Activated CD8-positive, alpha-beta memory T cell treated with anti-CD3 and anti-CD28 coated beads, Interleukin-2, amount 50 U/mL, for 24 hours (primary cell): Measurements from ENCODE around the gene ZNF541.
"Not testable (repeated sequence)": the region's sequence is repeated elsewhere in the genome, so short reads cannot be mapped to it uniquely, and the experiment has no call there.

ENCODE experiments used
- DNase-seq: peaks from one replicate; pipeline ENCODE4 v3.0.0-alpha.2; 2020; ENCODE audit errors: extremely low read depth

Gene ZNF541

GRCh38 chr19:47600246-47601179 is 27.6 kb upstream of the ZNF541 start:
- DNase-seq: peak; percentile 99

DNA sequence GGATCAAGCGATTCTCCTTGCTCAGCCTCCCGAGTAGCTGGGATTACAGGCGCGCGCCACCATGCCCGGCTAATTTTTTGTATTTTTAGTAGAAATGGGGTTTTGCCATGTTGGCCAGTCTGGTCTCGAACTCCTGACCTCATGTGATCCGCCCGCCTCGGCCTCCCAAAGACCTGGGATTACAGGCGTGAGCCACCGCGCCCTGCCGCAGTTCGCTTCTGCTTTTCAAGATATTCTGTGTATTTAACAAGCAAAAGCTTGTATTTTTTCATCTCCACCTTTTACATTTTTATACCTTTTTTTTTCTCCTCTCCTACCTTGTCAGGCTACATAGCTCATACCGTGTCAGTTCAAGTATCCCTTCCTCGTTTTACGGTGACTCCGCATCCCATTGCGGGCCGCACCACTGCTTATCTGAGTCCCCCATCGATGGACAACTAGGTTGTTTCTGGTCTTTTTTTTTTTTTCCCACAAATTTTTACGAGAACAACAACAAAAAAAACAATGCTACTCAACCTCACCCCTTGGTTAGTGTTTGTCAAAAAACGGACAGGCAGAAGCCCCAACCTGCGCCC is 26.8 kb upstream of the ZNF541 start:
- DNase-seq: not testable (repeated sequence)

GRCh38 chr19:47598407-47599349 is 25.7 kb upstream of the ZNF541 start:
- no peak for DNase-seq

- no peak for DNase-seq
Measured at GRCh38 chr19:47595944-47596343, 23.0 kb upstream of the ZNF541 start.

- no peak for DNase-seq
Measured at GRCh38 chr19:47593860-47594259, 20.9 kb upstream of the ZNF541 start.

DNA sequence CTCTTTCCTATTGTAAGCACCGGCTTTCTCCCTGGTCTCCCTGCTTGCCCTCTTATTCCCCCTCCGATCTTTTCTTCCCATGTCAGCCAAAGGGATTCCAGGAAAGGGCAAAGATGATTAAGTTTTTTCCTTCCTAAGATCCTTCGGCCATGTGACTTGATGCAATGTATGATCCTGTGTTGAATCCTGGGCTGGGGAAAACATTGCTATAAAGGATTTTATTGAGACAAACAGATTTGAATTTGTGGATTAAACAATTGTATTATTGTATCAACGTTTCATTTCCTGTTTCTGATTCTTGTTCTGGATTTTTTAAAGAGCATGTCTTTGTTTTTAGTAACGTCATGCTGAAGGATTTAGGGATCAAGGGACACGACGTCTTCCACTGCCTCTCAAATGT is 16.9 kb upstream of the ZNF541 start:
- no peak for DNase-seq

DNA sequence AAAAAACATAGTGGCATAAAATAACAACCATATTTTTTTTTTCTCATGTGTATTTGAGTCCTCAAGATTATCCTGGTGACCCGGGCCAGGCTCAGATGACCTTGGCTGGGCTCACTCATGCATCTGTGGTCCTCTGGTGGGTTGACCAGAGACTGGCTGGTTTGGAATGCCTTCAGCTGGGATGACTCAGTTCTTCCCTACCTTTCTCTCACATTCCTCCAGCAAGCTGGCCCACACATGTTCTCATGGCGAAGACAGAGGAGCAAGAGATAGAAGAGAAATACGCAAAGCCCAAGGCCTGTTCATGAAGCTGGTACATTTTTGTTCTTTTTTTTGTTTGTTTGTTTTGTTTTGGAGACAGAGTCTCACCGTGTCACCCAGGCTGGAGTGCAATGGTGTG is 14.3 kb upstream of the ZNF541 start:
- DNase-seq: no peak

- not testable (repeated sequence) for DNase-seq
Measured at GRCh38 chr19:47583161-47583560, 10.2 kb upstream of the ZNF541 start.

DNA sequence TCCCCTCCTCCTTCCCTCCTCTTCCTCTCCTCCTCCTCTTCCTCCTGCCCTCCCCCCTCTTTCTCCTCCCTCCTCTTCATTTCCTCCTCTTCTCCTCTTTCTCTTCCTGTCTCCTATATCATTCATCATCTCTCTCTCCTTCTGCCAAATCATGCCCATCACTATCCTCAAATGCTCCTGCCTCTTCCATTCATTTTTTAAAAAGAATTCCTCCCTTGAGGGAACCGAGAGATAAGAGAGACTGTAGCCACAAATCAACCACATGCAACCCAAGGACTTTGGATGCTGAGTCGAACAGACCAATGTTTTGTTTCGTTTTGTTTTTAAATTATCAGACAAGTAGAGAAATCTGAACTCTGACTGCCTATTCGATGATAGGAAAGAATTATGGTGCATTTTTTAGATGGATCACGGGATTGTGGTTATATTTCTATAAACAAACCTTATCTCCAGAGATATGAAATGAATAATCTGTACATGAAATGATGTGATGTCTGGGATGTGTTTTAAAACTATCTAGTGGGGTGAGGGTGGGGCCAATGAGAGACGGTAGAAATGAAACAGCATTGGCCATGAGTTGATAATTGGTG is 9.5 kb upstream of the ZNF541 start:
- no peak for DNase-seq

GRCh38 chr19:47581605-47582319 is 8.8 kb upstream of the ZNF541 start:
- no peak for DNase-seq

- no peak for DNase-seq
Measured at GRCh38 chr19:47580397-47580796, 7.4 kb upstream of the ZNF541 start.

DNA sequence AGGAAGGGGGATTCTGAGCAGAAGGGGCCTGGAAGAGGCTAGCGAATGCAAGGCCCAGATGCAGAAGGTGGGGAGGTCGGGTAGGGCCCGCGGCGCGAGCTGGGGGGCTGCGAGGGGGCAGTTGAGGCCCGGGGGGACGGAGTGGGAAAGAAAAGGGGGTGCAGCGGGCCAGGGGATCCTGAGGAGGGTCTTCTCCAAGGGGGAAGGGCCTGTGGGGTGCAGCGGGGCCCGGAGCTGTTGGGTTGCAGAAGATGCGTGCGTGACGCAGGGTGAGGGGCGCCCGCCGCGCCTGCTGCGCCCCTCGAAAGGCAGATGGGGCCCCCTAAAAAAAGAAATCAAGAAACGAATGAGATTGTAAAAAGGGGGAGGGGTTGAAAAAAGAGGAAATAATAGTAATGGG is 313 bp downstream of the ZNF541 start:
- DNase-seq: no peak

DNA sequence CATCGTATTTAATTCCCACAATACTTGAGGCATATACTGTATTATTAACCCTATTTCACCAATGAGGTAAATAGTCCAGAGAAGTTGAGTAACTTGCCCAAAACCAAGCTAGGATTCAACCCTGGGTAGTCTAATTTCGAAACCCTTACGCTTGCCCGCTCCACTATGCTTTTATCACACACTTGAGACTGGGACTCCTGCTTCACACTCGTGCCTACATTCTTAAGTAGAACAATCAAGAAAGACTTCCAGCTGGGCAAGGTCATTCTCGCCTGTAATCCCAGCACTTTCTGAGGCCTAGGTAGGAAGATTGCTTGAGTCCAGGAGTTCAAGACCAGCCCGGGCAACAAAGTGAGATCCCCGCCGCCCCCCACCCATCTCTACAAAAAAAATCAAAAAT is 3.6 kb downstream of the ZNF541 start:
- DNase-seq: no peak

DNA sequence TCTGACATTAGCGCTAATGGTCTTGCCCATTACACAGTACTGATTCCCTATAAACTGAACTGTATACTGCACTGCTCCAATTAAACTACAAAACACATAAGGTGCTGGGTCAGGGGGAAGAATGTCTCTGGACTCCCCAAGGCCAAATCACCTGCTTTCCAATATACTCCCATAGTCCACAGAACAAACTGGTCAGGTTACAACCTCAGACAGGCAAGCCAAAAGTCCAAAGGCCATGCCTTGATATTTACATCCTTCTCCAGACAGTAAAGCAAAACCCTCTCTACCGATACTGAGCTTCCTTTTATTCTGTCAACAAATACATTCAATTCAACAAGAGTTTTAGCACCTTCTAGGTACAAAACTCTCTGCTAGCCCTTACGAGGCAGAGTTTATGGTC is 8.9 kb downstream of the ZNF541 start:
- DNase-seq: no peak

- DNase-seq: no peak
Measured at GRCh38 chr19:47561440-47562057, 11.4 kb downstream of the ZNF541 start.

DNA sequence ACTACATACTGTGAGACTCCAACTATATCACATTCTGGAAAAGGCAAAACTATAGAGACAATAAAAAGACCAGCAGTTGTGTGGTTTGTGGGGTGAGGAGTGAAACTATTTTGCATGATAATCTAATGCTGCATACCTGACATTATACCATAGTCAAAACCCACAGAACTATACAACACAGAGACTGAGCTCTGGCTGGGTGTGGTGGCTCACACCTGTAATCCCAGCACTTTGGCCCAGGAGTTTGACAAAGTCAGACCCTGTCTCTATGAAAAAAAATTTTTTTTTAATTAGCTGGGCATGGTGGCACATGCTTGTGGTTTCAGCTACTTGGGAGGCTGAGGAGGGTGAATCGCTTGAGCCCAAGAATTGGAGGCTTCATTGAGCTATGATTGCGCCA is 11.9 kb downstream of the ZNF541 start:
- DNase-seq: no peak

DNA sequence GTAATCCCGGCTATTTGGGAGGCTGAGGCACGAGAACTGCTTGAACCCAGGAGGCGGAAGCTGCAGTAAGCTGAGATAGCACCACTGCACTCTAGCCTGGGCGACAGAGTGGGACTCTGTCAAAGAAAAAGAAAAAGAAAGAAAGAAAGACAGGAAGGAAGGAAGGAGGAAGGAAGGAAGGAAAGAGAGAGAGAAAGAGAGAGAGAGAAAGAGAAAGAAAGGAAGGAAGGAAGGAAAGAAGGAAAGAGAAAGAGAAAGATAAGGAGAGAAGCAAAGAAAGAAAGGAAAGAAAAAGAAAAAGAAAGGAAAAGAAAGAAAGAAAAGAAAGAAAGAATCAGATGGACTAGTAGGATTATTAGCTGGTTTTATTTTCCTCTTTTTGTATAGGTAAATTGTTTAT is 22.8 kb downstream of the ZNF541 start:
- DNase-seq: no peak

DNA sequence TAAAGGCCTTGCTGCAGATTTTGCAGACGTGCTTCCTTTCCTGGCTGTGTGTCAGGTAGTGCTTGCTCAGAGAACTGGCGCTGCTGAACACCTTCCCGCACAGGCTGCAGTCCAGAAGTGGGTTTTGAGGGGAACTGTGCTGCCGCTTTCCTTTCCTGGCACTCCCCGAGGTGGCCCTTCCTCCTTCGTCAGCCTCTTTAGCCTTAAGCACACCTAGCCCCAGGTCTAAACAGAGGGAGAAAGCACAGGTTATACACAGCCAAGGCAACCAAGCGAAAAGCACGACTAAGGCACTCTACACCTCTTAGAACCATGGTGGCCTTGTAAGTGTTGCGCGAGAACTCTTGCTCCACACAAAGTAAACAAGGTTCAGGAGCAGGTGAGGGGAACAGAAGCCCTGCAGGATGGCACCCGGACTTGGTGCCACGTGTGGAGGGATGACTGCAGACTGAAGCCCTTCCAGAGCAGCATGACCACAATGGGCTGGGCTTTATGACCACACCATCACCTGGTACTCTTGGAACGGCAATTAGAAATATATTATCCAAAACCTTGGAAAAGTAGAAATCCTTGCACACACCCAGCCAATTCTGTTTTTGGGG is 23.6 kb downstream of the ZNF541 start:
- no peak for DNase-seq

DNA sequence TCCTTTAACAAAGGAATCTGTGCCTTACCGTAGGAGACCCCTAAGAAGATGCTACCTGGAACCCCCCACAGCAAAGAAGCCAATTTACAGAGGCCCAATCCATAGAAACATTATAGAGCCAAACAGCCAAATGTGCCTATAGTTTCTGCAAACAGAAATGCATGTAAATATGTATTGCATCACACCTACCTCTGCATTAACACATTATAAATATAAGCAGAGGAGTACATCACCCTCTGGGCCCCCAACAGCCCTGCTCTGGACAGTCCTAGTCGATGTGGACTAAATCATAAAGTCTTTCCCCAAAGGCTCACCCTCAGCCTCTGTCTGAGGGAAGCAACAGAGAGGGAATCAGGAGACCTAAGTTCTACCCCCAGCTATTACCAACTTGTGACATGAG is 25.7 kb downstream of the ZNF541 start:
- DNase-seq: no peak
